Caco-2 (cell line): ENCODE data around the gene CD151. TPM values are rescaled to one million over a fixed set of nuclear protein-coding genes. Genes with fewer than 3 reads are reported as not detected.

Source experiments
- BruUV-seq: library from RNA; stranded (reverse); fragments of 400-500 nt; replicated peaks from 2 replicates; lab custom pipeline; 2021; lab: Mats Ljungman, UMichigan
- CTCF ChIA-PET: fragments of 300-600 bp; sonication (Branson Sonifier 250); formaldehyde crosslinking; loops from one replicate; lab custom pipeline; 2022; ENCODE audit warnings: antibody characterized with exemption; lab: Charles Lee
- POLR2A ChIA-PET: fragments of 300-600 bp; sonication (Branson Sonifier 250); formaldehyde crosslinking; loops from one replicate; lab custom pipeline; 2022; ENCODE audit warnings: antibody characterized with exemption; lab: Charles Lee
- DNase-seq, 2 experiments: peaks; one replicate each; pipeline versions ENCODE4 v3.0.0 to v3.0.0-alpha.2; 2020 to 2022
- H3K27me3 ChIP-seq: replicated peaks from 2 replicates; pipeline ENCODE4 v1.6.0; 2011; ENCODE audit warnings: low read length; ENCODE audit not compliant: control insufficient read depth, insufficient read depth
- H3K36me3 ChIP-seq: 2 replicates; pipeline ENCODE4 v1.5.1; 2011; ENCODE audit warnings: low read length; ENCODE audit not compliant: control insufficient read depth, insufficient read depth
- H3K4me1 ChIP-seq: fragments of 250-450 bp; sonication (Bioruptor Pico); 2 replicates; pipeline ENCODE4 v1.5.1; 2020; ENCODE audit warnings: mild to moderate bottlenecking
- H3K4me3 ChIP-seq: 2 replicates; pipeline ENCODE4 v1.5.1; 2011; ENCODE audit warnings: low read depth, mild to moderate bottlenecking, control low read depth, low read length
- H3K9me3 ChIP-seq: fragments of 250-450 bp; sonication (Bioruptor Pico); 2 replicates; pipeline ENCODE4 v1.5.1; 2020; ENCODE audit warnings: mild to moderate bottlenecking, moderate library complexity
- H3K27ac Mint-ChIP-seq: one replicate; pipeline ENCODE4 v1.8.0; 2022; ENCODE audit warnings: mixed read lengths; ENCODE audit not compliant: unreplicated experiment
- H3K27me3 Mint-ChIP-seq: one replicate; pipeline ENCODE4 v1.8.0; 2022; ENCODE audit warnings: mixed read lengths; ENCODE audit not compliant: insufficient read depth, unreplicated experiment
- H3K36me3 Mint-ChIP-seq: one replicate; pipeline ENCODE4 v1.8.0; 2022; ENCODE audit warnings: mild to moderate bottlenecking, mixed read lengths; ENCODE audit not compliant: insufficient read depth, unreplicated experiment
- H3K4me1 Mint-ChIP-seq: one replicate; pipeline ENCODE4 v1.8.0; 2022; ENCODE audit warnings: low read depth, mixed read lengths; ENCODE audit not compliant: unreplicated experiment
- H3K4me3 Mint-ChIP-seq: one replicate; pipeline ENCODE4 v1.8.0; 2022; ENCODE audit warnings: mild to moderate bottlenecking, moderate library complexity, mixed read lengths; ENCODE audit not compliant: unreplicated experiment
- H3K9me3 Mint-ChIP-seq: one replicate; pipeline ENCODE4 v1.8.0; 2022; ENCODE audit warnings: mixed read lengths; ENCODE audit not compliant: unreplicated experiment
- CTCF ChIP-seq, 2 experiments: fragments of 200-600 bp in 1 of 2; IDR thresholded peaks; 1 replicate in 1 of 2; 2 replicates in 1 of 2; pipeline versions ENCODE4 v1.5.1 to v1.8.0; 2011 to 2022; ENCODE audit warnings: antibody characterized with exemption in 1 of 2, control low read depth in 1 of 2, inconsistent platforms in 1 of 2, low read depth in 1 of 2, low read length in 1 of 2, mild to moderate bottlenecking in 1 of 2, moderate library complexity in 1 of 2; ENCODE audit not compliant: insufficient read depth in 1 of 2, severe bottlenecking in 1 of 2, unreplicated experiment in 1 of 2
- intact Hi-C: fragments of 100-400 bp; cut with micrococcal nuclease; formaldehyde crosslinking; loops from one replicate; pipeline ENCODE4 v1.10.0; 2022; ENCODE audit not compliant: unreplicated experiment
- total RNA-seq: library from RNA; stranded (reverse); gene quantifications from 2 replicates; pipeline ENCODE4 v1.2.3, GENCODE V29; 2022

CD151 gene
- total RNA-seq, 1 experiment from 2014 or later, result 268 TPM

DNA sequence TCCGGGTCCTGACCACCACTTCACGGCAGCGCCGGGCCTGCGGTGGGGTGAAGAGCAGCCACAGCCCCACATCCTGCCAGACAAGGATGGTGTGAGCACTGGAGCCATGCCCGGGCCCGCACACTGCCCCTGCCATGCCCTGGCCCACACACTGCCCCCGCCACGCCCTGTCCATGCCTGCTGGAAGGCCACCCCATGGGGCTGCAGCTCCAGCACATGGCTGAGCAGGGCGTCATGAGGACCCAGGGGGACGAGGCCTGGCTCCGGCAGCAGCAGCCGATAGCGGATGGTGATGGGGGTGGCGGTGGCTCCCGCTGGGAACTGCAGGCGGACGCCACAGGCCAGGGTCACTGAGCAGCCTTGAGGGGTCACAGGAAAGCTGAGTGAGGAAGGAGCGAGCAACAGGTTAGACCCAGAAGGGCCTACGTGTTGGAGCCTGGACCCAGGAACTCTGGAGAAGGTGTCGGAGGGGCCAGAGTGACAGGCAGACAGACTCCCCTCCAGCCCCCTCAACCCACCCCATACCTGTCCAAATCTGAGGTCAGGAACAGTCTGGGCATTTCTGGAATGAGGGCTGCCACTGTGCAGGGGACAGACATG lies 30.6 kb upstream of the CD151 start:
- Mint-ChIP-seq H3K9me3 (no peaks in the 10 kb centered on the region), H3K27me3 (no peaks in the 10 kb centered on the region), H3K4me3 (no peak overlapping the region), H3K27ac (no peak overlapping the region), H3K36me3 (peaks cover 31% of the 10 kb centered on the region), H3K4me1 (no peaks in the 10 kb centered on the region)
- intact Hi-C loops, result no loop called here
- CTCF ChIA-PET, result no interaction called here
- POLR2A ChIA-PET, result no interaction called here
- no peaks in the 10 kb centered on the region for H3K9me3 ChIP-seq
- H3K27me3 ChIP-seq, result no peaks in the 10 kb centered on the region
- H3K4me3 ChIP-seq, result no peak overlapping the region
- no TSS peak for BruUV-seq
- no peaks in the 10 kb centered on the region for H3K36me3 ChIP-seq
- no peak for DNase-seq
- no peak for TF ChIP-seq CTCF (IDR thresholded peaks at IDR 0.05; ENCODE audit: insufficient read depth in 1 of 2, low read depth in 1 of 2, low read length in 1 of 2, severe bottlenecking in 1 of 2, unreplicated experiment in 1 of 2)
- peaks cover 14% of the 10 kb centered on the region; the same call in 1 of the 2 replicates for H3K4me1 ChIP-seq

GRCh38 chr11:802693-803466 lies 29.9 kb upstream of the CD151 start:
- no peak for DNase-seq
- Mint-ChIP-seq H3K27ac (no peak overlapping the region), H3K4me3 (peak overlapping the region; percentile 33), H3K36me3 (peaks cover 25% of the 10 kb centered on the region), H3K4me1 (no peaks in the 10 kb centered on the region), H3K9me3 (no peaks in the 10 kb centered on the region), H3K27me3 (no peaks in the 10 kb centered on the region)
- Histone ChIP-seq H3K4me1 (peaks cover 14% of the 10 kb centered on the region; the same call in 1 of the 2 replicates), H3K36me3 (no peaks in the 10 kb centered on the region), H3K9me3 (no peaks in the 10 kb centered on the region), H3K4me3 (no peak overlapping the region), H3K27me3 (no peaks in the 10 kb centered on the region)
- intact Hi-C loops, result no loop called here
- ChIA-PET CTCF (no interaction called here), POLR2A (no interaction called here)
- no peak for TF ChIP-seq CTCF (IDR thresholded peaks at IDR 0.05; ENCODE audit: insufficient read depth in 1 of 2, low read depth in 1 of 2, low read length in 1 of 2, severe bottlenecking in 1 of 2, unreplicated experiment in 1 of 2)
- no TSS peak for BruUV-seq

DNA sequence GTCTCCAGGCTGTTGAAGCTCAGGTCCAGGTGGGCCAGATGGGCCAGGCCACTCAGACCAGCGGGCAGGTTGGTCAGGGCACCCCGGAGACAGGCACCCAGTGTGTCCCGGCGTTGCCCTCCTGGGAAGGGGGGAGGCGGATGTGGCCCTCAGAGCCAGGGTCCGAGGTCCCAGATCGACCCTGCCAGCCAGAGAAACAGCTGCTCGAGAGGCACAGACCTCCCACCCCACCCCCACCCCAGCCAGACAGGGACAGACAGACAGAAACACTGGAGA lies 29.3 kb upstream of the CD151 start:
- H3K4me1 ChIP-seq, result peaks cover 14% of the 10 kb centered on the region; the same call in 1 of the 2 replicates
- POLR2A ChIA-PET, result no interaction called here
- TF ChIP-seq CTCF (IDR thresholded peaks at IDR 0.05; ENCODE audit: insufficient read depth in 1 of 2, low read depth in 1 of 2, low read length in 1 of 2, severe bottlenecking in 1 of 2, unreplicated experiment in 1 of 2), result no peak
- Mint-ChIP-seq H3K27ac (no peak overlapping the region), H3K36me3 (peaks cover 25% of the 10 kb centered on the region), H3K4me1 (no peaks in the 10 kb centered on the region), H3K9me3 (no peaks in the 10 kb centered on the region), H3K27me3 (no peaks in the 10 kb centered on the region), H3K4me3 (peak overlapping the region; percentile 74)
- CTCF ChIA-PET, result no interaction called here
- no peaks in the 10 kb centered on the region for H3K27me3 ChIP-seq
- no peaks in the 10 kb centered on the region for H3K36me3 ChIP-seq
- intact Hi-C loops, result no loop called here
- no peak for DNase-seq
- H3K9me3 ChIP-seq, result no peaks in the 10 kb centered on the region
- no peak overlapping the region for H3K4me3 ChIP-seq
- no TSS peak for BruUV-seq
